Measurements from ENCODE around the gene MED12L. TPM values are rescaled to one million over a fixed set of nuclear protein-coding genes. Genes with fewer than 3 reads are reported as not detected.

Gene MED12L
- total RNA-seq, 1 experiment from 2014 or later, result 6.4 TPM

GRCh38 chr3:151178208-151178845, 92.9 kb downstream of the MED12L start:
- Histone ChIP-seq H3K9me2 (ENCODE audit: insufficient read depth) (no peaks in the 10 kb centered on the region), H3K9ac (ENCODE audit: low read length) (no peak overlapping the region), H3K4me2 (ENCODE audit: low read length) (no peak overlapping the region), H4K20me1 (ENCODE audit: insufficient read depth) (no peaks in the 10 kb centered on the region), H2AFZ (ENCODE audit: low read depth, low read length, poor library complexity, severe bottlenecking) (no peak overlapping the region), H3K27me3 (ENCODE audit: insufficient read depth, low read length) (no peaks in the 10 kb centered on the region), H3K36me3 (ENCODE audit: control insufficient read depth in 1 of 2, insufficient read depth in 2 of 2, low read length in 2 of 2) (no peaks in the 10 kb centered on the region), H3K4me1 (ENCODE audit: control insufficient read depth in 1 of 2, insufficient read depth in 2 of 2, low read length in 2 of 2) (peaks cover 0 to 6% of the 10 kb centered on the region in 2 experiments; a peak in 1 of 4 replicates), H3K27ac (ENCODE audit: low read depth, low read length) (no peak overlapping the region), H3K9me3 (ENCODE audit: control insufficient read depth in 1 of 2, insufficient read depth in 1 of 2, low read depth in 1 of 2, low read length in 2 of 2) (no peaks in the 10 kb centered on the region), H3K4me3 (replicated peaks in 1 of 2; ENCODE audit: low read depth in 1 of 2, low read length in 2 of 2) (no peak overlapping the region), H3K79me2 (ENCODE audit: insufficient read depth, low read length) (no peaks in the 10 kb centered on the region)
- DNase-seq (ENCODE audit: low read depth, low spot score) (no peak), ATAC-seq (peak; percentile 81)
- ChIA-PET POLR2A (no interaction called here), CTCF (interaction anchor here (0.6 to 1.5 kb wide), 2 partner anchors 10 to 102 kb away, joined by 3 to 6 read pairs; no protein-coding TSS in a partner anchor), RAD21 (ENCODE audit: low non-redundant PET in 1 of 2, low total read pairs in 2 of 2, uncharacterized antibody in 2 of 2, unreplicated experiment in 2 of 2) (no interaction called here)
- TF ChIP-seq FOSL1 (IDR thresholded peaks at IDR 0.05; ENCODE audit: low read depth) (no peak), ELF1 (IDR thresholded peaks at IDR 0.05; ENCODE audit: borderline replicate concordance, low read depth) (no peak), POLR2AphosphoS5 (IDR thresholded peaks at IDR 0.05; ENCODE audit: low read depth, low read length) (no peak), SP1 (IDR thresholded peaks at IDR 0.05; ENCODE audit: low read depth) (no peak), SRF (IDR thresholded peaks at IDR 0.05; ENCODE audit: low read depth) (no peak), ATF3 (IDR thresholded peaks at IDR 0.05) (no peak), SIN3A (IDR thresholded peaks at IDR 0.05; ENCODE audit: low read depth) (no peak), EZH2phosphoT487 (IDR thresholded peaks at IDR 0.05; ENCODE audit: borderline replicate concordance) (no peak), ZNF274 (IDR thresholded peaks at IDR 0.05; ENCODE audit: low read depth, low read length) (no peak)
- BruUV-seq (replicated peaks), result no TSS peak
- intact Hi-C loops (cut with micrococcal nuclease), result no loop called here

GRCh38 chr3:151182349-151183079, 97.0 kb downstream of the MED12L start:
- no peak overlapping the region for H3K27ac ChIP-seq (ENCODE audit: low read depth, low read length)
- intact Hi-C loops (cut with micrococcal nuclease), result no loop called here
- ChIA-PET RAD21 (ENCODE audit: low non-redundant PET in 1 of 2, low total read pairs in 2 of 2, uncharacterized antibody in 2 of 2, unreplicated experiment in 2 of 2) (no interaction called here), CTCF (no interaction called here), POLR2A (no interaction called here)
- no peaks in the 10 kb centered on the region for H3K9me3 ChIP-seq (ENCODE audit: control insufficient read depth in 1 of 2, insufficient read depth in 1 of 2, low read depth in 1 of 2, low read length in 2 of 2)
- H3K9me2 ChIP-seq (ENCODE audit: insufficient read depth), result no peaks in the 10 kb centered on the region
- no peak overlapping the region for H3K9ac ChIP-seq (ENCODE audit: low read length)
- BruUV-seq (replicated peaks), result no TSS peak
- H3K79me2 ChIP-seq (ENCODE audit: insufficient read depth, low read length), result no peaks in the 10 kb centered on the region
- ATAC-seq (no peak), DNase-seq (ENCODE audit: low read depth, low spot score) (no peak)
- H3K27me3 ChIP-seq (ENCODE audit: insufficient read depth, low read length), result no peaks in the 10 kb centered on the region
- H3K36me3 ChIP-seq (ENCODE audit: control insufficient read depth in 1 of 2, insufficient read depth in 2 of 2, low read length in 2 of 2), result no peaks in the 10 kb centered on the region
- H4K20me1 ChIP-seq (ENCODE audit: insufficient read depth), result no peaks in the 10 kb centered on the region
- H3K4me1 ChIP-seq (ENCODE audit: control insufficient read depth in 1 of 2, insufficient read depth in 2 of 2, low read length in 2 of 2), result peaks cover 0 to 6% of the 10 kb centered on the region in 2 experiments; a peak in 1 of 4 replicates
- H2AFZ ChIP-seq (ENCODE audit: low read depth, low read length, poor library complexity, severe bottlenecking), result no peak overlapping the region
- no peak overlapping the region for H3K4me3 ChIP-seq (replicated peaks in 1 of 2; ENCODE audit: low read depth in 1 of 2, low read length in 2 of 2)
- H3K4me2 ChIP-seq (ENCODE audit: low read length), result no peak overlapping the region
- TF ChIP-seq SRF (IDR thresholded peaks at IDR 0.05; ENCODE audit: low read depth) (no peak), CBX3 (IDR thresholded peaks at IDR 0.05; ENCODE audit: low read depth) (no peak), ATF3 (IDR thresholded peaks at IDR 0.05) (no peak), EGR1 (IDR thresholded peaks at IDR 0.05; ENCODE audit: low read depth) (no peak), POLR2A (IDR thresholded peaks at IDR 0.05; ENCODE audit: borderline replicate concordance, extremely low read depth, insufficient read depth, insufficient read length) (no peak), JUND (IDR thresholded peaks at IDR 0.05) (no peak), FOSL1 (IDR thresholded peaks at IDR 0.05; ENCODE audit: low read depth) (no peak), ELF1 (IDR thresholded peaks at IDR 0.05; ENCODE audit: borderline replicate concordance, low read depth) (no peak), SIN3A (IDR thresholded peaks at IDR 0.05; ENCODE audit: low read depth) (no peak)
- TF ChIP-seq, protein P1, sequence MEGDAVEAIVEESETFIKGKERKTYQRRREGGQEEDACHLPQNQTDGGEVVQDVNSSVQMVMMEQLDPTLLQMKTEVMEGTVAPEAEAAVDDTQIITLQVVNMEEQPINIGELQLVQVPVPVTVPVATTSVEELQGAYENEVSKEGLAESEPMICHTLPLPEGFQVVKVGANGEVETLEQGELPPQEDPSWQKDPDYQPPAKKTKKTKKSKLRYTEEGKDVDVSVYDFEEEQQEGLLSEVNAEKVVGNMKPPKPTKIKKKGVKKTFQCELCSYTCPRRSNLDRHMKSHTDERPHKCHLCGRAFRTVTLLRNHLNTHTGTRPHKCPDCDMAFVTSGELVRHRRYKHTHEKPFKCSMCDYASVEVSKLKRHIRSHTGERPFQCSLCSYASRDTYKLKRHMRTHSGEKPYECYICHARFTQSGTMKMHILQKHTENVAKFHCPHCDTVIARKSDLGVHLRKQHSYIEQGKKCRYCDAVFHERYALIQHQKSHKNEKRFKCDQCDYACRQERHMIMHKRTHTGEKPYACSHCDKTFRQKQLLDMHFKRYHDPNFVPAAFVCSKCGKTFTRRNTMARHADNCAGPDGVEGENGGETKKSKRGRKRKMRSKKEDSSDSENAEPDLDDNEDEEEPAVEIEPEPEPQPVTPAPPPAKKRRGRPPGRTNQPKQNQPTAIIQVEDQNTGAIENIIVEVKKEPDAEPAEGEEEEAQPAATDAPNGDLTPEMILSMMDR (IDR thresholded peaks at IDR 0.05 in 2 of 3, conservative IDR thresholded peaks at IDR 0.05 in 1 of 3; ENCODE audit: borderline replicate concordance in 1 of 3, insufficient read depth in 1 of 3, low read depth in 2 of 3, low read length in 2 of 3), result no peak
- TF ChIP-seq, protein P2, sequence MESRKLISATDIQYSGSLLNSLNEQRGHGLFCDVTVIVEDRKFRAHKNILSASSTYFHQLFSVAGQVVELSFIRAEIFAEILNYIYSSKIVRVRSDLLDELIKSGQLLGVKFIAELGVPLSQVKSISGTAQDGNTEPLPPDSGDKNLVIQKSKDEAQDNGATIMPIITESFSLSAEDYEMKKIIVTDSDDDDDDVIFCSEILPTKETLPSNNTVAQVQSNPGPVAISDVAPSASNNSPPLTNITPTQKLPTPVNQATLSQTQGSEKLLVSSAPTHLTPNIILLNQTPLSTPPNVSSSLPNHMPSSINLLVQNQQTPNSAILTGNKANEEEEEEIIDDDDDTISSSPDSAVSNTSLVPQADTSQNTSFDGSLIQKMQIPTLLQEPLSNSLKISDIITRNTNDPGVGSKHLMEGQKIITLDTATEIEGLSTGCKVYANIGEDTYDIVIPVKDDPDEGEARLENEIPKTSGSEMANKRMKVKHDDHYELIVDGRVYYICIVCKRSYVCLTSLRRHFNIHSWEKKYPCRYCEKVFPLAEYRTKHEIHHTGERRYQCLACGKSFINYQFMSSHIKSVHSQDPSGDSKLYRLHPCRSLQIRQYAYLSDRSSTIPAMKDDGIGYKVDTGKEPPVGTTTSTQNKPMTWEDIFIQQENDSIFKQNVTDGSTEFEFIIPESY (IDR thresholded peaks at IDR 0.05; ENCODE audit: extremely low read depth, insufficient replicate concordance, low read length), result no peak
